GM13976 (cell line): Measurements from ENCODE around the gene TEX19.
"Not testable (repeated sequence)": the region's sequence is repeated elsewhere in the genome, so short reads cannot be mapped to it uniquely, and the experiment has no call there.

Experiments
- DNase-seq: peaks from one replicate; pipeline ENCODE4 v3.0.0; 2012; ENCODE audit warnings: low spot score
- CTCF ChIP-seq: IDR thresholded peaks from 2 replicates; pipeline ENCODE4 v1.5.1; 2012; ENCODE audit warnings: borderline replicate concordance, mild to moderate bottlenecking; ENCODE audit not compliant: insufficient read depth; ENCODE audit errors: extremely low read depth, missing control alignments, control extremely low read depth
- in situ Hi-C: fragments of 300-500 bp; cut with MboI; formaldehyde crosslinking; loops from one replicate; pipeline ENCODE4 v1.12.0; 2022; ENCODE audit warnings: low sequenced_read_pairs, mixed read lengths, inconsistent platforms; ENCODE audit not compliant: unreplicated experiment

The TEX19 gene

GRCh38 chr17:82408288-82408937, 49.4 kb downstream of the TEX19 start:
- no peak for TF ChIP-seq CTCF
- DNase-seq = no peak
- in situ Hi-C loops = loop anchor here (5.0 kb wide), 1 partner anchor 56 kb away; no protein-coding TSS in a partner anchor

GRCh38 chr17:82408938-82409318, 49.9 kb downstream of the TEX19 start:
- no peak for TF ChIP-seq CTCF
- no peak for DNase-seq
- in situ Hi-C loops = loop anchor here (5.0 kb wide), 1 partner anchor 57 kb away; no protein-coding TSS in a partner anchor

GRCh38 chr17:82410014-82410716, 51.1 kb downstream of the TEX19 start:
- in situ Hi-C loops = no loop called here
- TF ChIP-seq CTCF = no peak
- DNase-seq = no peak

- in situ Hi-C loops = no loop called here
- no peak for DNase-seq
- no peak for TF ChIP-seq CTCF
Measured at GRCh38 chr17:82411396-82412053, 52.5 kb downstream of the TEX19 start.

- in situ Hi-C loops = not testable (repeated sequence)
Measured at GRCh38 chr17:82412081-82412480, 53.0 kb downstream of the TEX19 start.

GRCh38 chr17:82412535-82413520, 53.8 kb downstream of the TEX19 start:
- in situ Hi-C loops = no loop called here
- DNase-seq = no peak
- TF ChIP-seq CTCF = no peak

More at GRCh38 chr17:82412081-82412480, 53.0 kb downstream of the TEX19 start:
- DNase-seq = not testable (repeated sequence)
